Measurements from ENCODE around the gene AREL1. TPM values are rescaled to one million over a fixed set of nuclear protein-coding genes. Genes with fewer than 3 reads are reported as not detected.

AREL1 gene
- total and polyA plus RNA-seq, 2 of the 8 experiments (the other 6 are each of a cell fraction or from before 2014, with no cell fraction given), result 31.4 to 49.1 TPM

GRCh38 chr14:74702293-74702692, 10.6 kb downstream of the AREL1 start:
- peaks cover 16 to 18% of the 10 kb centered on the region in 2 experiments; a peak in 3 of 4 replicates for H3K9me3 ChIP-seq (ENCODE audit: insufficient read depth in 2 of 2, low read depth in 1 of 2, low read length in 1 of 2)
- no peaks in the 10 kb centered on the region for H3K4me1 ChIP-seq (replicated peaks in 1 of 4; ENCODE audit: control insufficient read depth in 3 of 4, insufficient read depth in 4 of 4, low read length in 3 of 4)
- H4K8ac ChIP-seq (ENCODE audit: extremely low read depth, insufficient read depth, low read length), result no peak overlapping the region
- no peak overlapping the region for H4K5ac ChIP-seq (ENCODE audit: insufficient read length, low read depth, low read length)
- H2BK120ac ChIP-seq (replicated peaks; ENCODE audit: low read depth, low read length), result no peak overlapping the region
- H3K23ac ChIP-seq (ENCODE audit: insufficient read length), result no peak overlapping the region
- no peak overlapping the region for H3K56ac ChIP-seq (replicated peaks; ENCODE audit: insufficient read length, low read depth, low read length)
- POLR2A ChIA-PET (ENCODE audit: partially characterized antibody), result no interaction called here
- no peak for TF ChIP-seq KDM4A (IDR thresholded peaks at IDR 0.05; ENCODE audit: low read depth, low read length, severe bottlenecking)
- no peak for TF ChIP-seq EZH2 (IDR thresholded peaks at IDR 0.05; ENCODE audit: low read depth, low read length, severe bottlenecking)
- no peak for TF ChIP-seq SP4 (IDR thresholded peaks at IDR 0.05; ENCODE audit: low read length)
- no peak for TF ChIP-seq BRCA1 (IDR thresholded peaks at IDR 0.05; ENCODE audit: low read depth, low read length)
- TF ChIP-seq TAF1 (IDR thresholded peaks at IDR 0.05; ENCODE audit: low read depth, low read length), result no peak
- no peak for TF ChIP-seq RNF2 (IDR thresholded peaks at IDR 0.05; ENCODE audit: borderline replicate concordance, low read depth, low read length, missing control alignments, poor library complexity, severe bottlenecking)
- TF ChIP-seq CBX5 (IDR thresholded peaks at IDR 0.05; ENCODE audit: low read depth, low read length), result no peak
- no peak for TF ChIP-seq TAF7 (optimal IDR thresholded peaks at IDR 0.05; ENCODE audit: borderline replicate concordance, low read depth, low read length)
- TF ChIP-seq ZNF274 (IDR thresholded peaks at IDR 0.05; ENCODE audit: borderline replicate concordance, extremely low read depth, low read length), result no peak
- TF ChIP-seq, protein P1, sequence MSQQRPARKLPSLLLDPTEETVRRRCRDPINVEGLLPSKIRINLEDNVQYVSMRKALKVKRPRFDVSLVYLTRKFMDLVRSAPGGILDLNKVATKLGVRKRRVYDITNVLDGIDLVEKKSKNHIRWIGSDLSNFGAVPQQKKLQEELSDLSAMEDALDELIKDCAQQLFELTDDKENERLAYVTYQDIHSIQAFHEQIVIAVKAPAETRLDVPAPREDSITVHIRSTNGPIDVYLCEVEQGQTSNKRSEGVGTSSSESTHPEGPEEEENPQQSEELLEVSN (IDR thresholded peaks at IDR 0.05), result no peak
- no peak for TF ChIP-seq CHD1 (IDR thresholded peaks at IDR 0.05; ENCODE audit: low read depth, low read length)
- TF ChIP-seq PHF8 (conservative IDR thresholded peaks at IDR 0.05; ENCODE audit: low read depth, low read length), result no peak
- no peak for TF ChIP-seq MAFK (IDR thresholded peaks at IDR 0.05; ENCODE audit: low read depth, low read length)
- TF ChIP-seq TCF12 (IDR thresholded peaks at IDR 0.05; ENCODE audit: low read depth, low read length), result no peak
- no peak overlapping the region for H2AK5ac ChIP-seq (ENCODE audit: low read depth, low read length)
- DNase-seq (ENCODE audit: low read depth in 1 of 2, low spot score in 2 of 2) (no peak), FAIRE-seq (no peak)
- no peak overlapping the region for H3K14ac ChIP-seq (ENCODE audit: insufficient read length)
- no peak overlapping the region for H2BK5ac ChIP-seq (ENCODE audit: low read depth, low read length)
- no peak overlapping the region for H3K4ac ChIP-seq (replicated peaks; ENCODE audit: insufficient read length, low read depth, low read length)
- no peak overlapping the region for H2BK20ac ChIP-seq (ENCODE audit: low read length)
- H3K27ac ChIP-seq (ENCODE audit: low read depth, low read length), result no peak overlapping the region
- H2AFZ ChIP-seq (ENCODE audit: low read length), result no peak overlapping the region
- H3K18ac ChIP-seq (ENCODE audit: extremely low read depth, low read length), result no peak overlapping the region
- peaks cover 0 to 71% of the 10 kb centered on the region in 2 experiments; a peak in 2 of 4 replicates for H3K79me2 ChIP-seq (ENCODE audit: control insufficient read depth in 1 of 2, insufficient read depth in 2 of 2, low read length in 2 of 2)
- no peak overlapping the region for H3K4me3 ChIP-seq (ENCODE audit: extremely low read depth in 1 of 4, insufficient read depth in 2 of 4, low read depth in 3 of 4, low read length in 4 of 4)
- no peaks in the 10 kb centered on the region for H3K23me2 ChIP-seq (ENCODE audit: low read depth, low read length)
- H3K79me1 ChIP-seq (ENCODE audit: low read depth, low read length), result peaks cover 3% of the 10 kb centered on the region
- no peak overlapping the region for H3K4me2 ChIP-seq (ENCODE audit: insufficient read depth in 1 of 2, low read depth in 2 of 2, low read length in 2 of 2)
- H3K36me3 ChIP-seq (ENCODE audit: control insufficient read depth in 2 of 4, insufficient read depth in 4 of 4, low read length in 3 of 4), result peaks cover 0 to 3% (median 2%) of the 10 kb centered on the region in 4 experiments; a peak in 2 of 8 replicates
- H3K9ac ChIP-seq (replicated peaks in 1 of 4; ENCODE audit: extremely low read depth in 1 of 4, low read depth in 3 of 4, low read length in 3 of 4), result no peak overlapping the region
- H2BK12ac ChIP-seq (ENCODE audit: low read depth, low read length), result no peak overlapping the region
- peaks cover 0 to 2% of the 10 kb centered on the region in 2 experiments for H4K20me1 ChIP-seq (replicated peaks in 1 of 2; ENCODE audit: control insufficient read depth in 1 of 2, insufficient read depth in 2 of 2, low read length in 2 of 2)
- WGBS, 2 experiments (ENCODE audit: extremely low coverage in 1 of 2, insufficient coverage in 1 of 2, insufficient read length in 1 of 2, insufficient replicate concordance in 2 of 2, low coverage in 1 of 2, low lambda C conversion rate in 2 of 2, missing lambda C conversion rate in 1 of 2), result 97% methylated on average over 2 of the region's 2 CpGs; no CpG with 5 or more reads in 1 of the 2 experiments
- CTCF ChIA-PET (ENCODE audit: partially characterized antibody), result no interaction called here
- no peak overlapping the region for H4K91ac ChIP-seq (replicated peaks; ENCODE audit: insufficient read length, low read length)
- H3K27me3 ChIP-seq (replicated peaks in 1 of 4; ENCODE audit: control insufficient read depth in 3 of 4, extremely low read depth in 1 of 4, insufficient read depth in 3 of 4, low read length in 3 of 4), result no peaks in the 10 kb centered on the region
- no peak overlapping the region for H2BK15ac ChIP-seq (ENCODE audit: low read length)
